Activated CD4-positive, alpha-beta T cell treated with anti-CD3 and anti-CD28 coated beads, Interleukin-2, amount 10 ng/mL, durations not matched to agents 7 days and 5 days (primary cell): ENCODE results near the gene DHX35. TPM values are rescaled to one million over a fixed set of nuclear protein-coding genes. Genes with fewer than 3 reads are reported as not detected.
A peak's percentile ranks its signal among the peaks of the same experiment; 100 is the strongest.
"Not testable (repeated sequence)": the region's sequence is repeated elsewhere in the genome, so short reads cannot be mapped to it uniquely, and the experiment has no call there.

Experiments used
- CTCF ChIA-PET: fragments of 350-600 bp; sonication (Branson Sonifier 250); formaldehyde crosslinking; loops from one replicate; lab custom pipeline; 2021; ENCODE audit warnings: antibody characterized with exemption; lab: Charles Lee
- POLR2A ChIA-PET: fragments of 350-600 bp; sonication (Branson Sonifier 250); formaldehyde crosslinking; loops from one replicate; lab custom pipeline; 2021; ENCODE audit warnings: antibody characterized with exemption; lab: Charles Lee
- DNase-seq: peaks from one replicate; pipeline ENCODE4 v3.0.0-alpha.2; 2020
- H3K27ac Mint-ChIP-seq: one replicate; pipeline ENCODE4 v1.8.0; 2021; ENCODE audit warnings: mild to moderate bottlenecking, moderate library complexity, mixed read lengths
- H3K27me3 Mint-ChIP-seq: one replicate; pipeline ENCODE4 v1.8.0; 2021; ENCODE audit warnings: mixed read lengths
- H3K36me3 Mint-ChIP-seq: one replicate; pipeline ENCODE4 v1.8.0; 2021; ENCODE audit warnings: low read depth, mixed read lengths
- H3K4me1 Mint-ChIP-seq: one replicate; pipeline ENCODE4 v1.8.0; 2021; ENCODE audit warnings: mixed read lengths
- H3K4me3 Mint-ChIP-seq: one replicate; pipeline ENCODE4 v1.8.0; 2021; ENCODE audit warnings: mild to moderate bottlenecking, moderate library complexity, mixed read lengths
- H3K9me3 Mint-ChIP-seq: one replicate; pipeline ENCODE4 v1.8.0; 2021; ENCODE audit warnings: mixed read lengths
- total RNA-seq, 2 experiments: library from RNA; stranded (reverse); gene quantifications; one replicate each; pipeline ENCODE4 v1.2.3, GENCODE V29; 2021

The DHX35 gene
- total RNA-seq, 2 experiments from 2014 or later = 8.8 to 10.3 TPM

GRCh38 chr20:38990728-38991127, 28.6 kb downstream of the DHX35 start:
- ChIA-PET POLR2A (no interaction called here), CTCF (interaction anchor here (1.2 to 2.2 kb wide), 2 partner anchors 9 to 16 kb away, joined by 3 to 7 read pairs; no protein-coding TSS in a partner anchor)
- Mint-ChIP-seq H3K27me3 (no peaks in the 10 kb centered on the region), H3K36me3 (peaks cover 29% of the 10 kb centered on the region), H3K4me3 (no peak overlapping the region), H3K9me3 (no peaks in the 10 kb centered on the region), H3K4me1 (peaks cover 17% of the 10 kb centered on the region), H3K27ac (no peak overlapping the region)
- DNase-seq = no peak

GRCh38 chr20:38991814-38992704, 29.9 kb downstream of the DHX35 start:
- Mint-ChIP-seq H3K4me3 (no peak overlapping the region), H3K4me1 (peaks cover 11% of the 10 kb centered on the region), H3K9me3 (no peaks in the 10 kb centered on the region), H3K27me3 (no peaks in the 10 kb centered on the region), H3K27ac (no peak overlapping the region), H3K36me3 (peaks cover 32% of the 10 kb centered on the region)
- POLR2A ChIA-PET = no interaction called here
- CTCF ChIA-PET = interaction anchor here (0.6 to 2.2 kb wide), 4 partner anchors 8 to 97 kb away, joined by 3 to 7 read pairs (median 4); no protein-coding TSS in a partner anchor
- no peak for DNase-seq

- H3K27me3 Mint-ChIP-seq = no peaks in the 10 kb centered on the region
- H3K9me3 Mint-ChIP-seq = no peaks in the 10 kb centered on the region
- peaks cover 17% of the 10 kb centered on the region for H3K4me1 Mint-ChIP-seq
- no peak for DNase-seq
- no peak overlapping the region for H3K4me3 Mint-ChIP-seq
- H3K27ac Mint-ChIP-seq = no peak overlapping the region
- ChIA-PET CTCF (interaction anchor here (0.6 to 2.0 kb wide), 4 partner anchors 9 to 1411 kb away, joined by 3 to 5 read pairs (median 4); no protein-coding TSS in a partner anchor), POLR2A (interaction anchor here (0.5 kb wide), 1 partner anchor 184 kb away, joined by 4 read pairs; no protein-coding TSS in a partner anchor)
- H3K36me3 Mint-ChIP-seq = peaks cover 27% of the 10 kb centered on the region
Measured at GRCh38 chr20:38995536-38996044, 33.4 kb downstream of the DHX35 start.

- Mint-ChIP-seq H3K36me3 (peaks cover 28% of the 10 kb centered on the region), H3K4me1 (peaks cover 17% of the 10 kb centered on the region)
- DNase-seq, H3K27me3 Mint-ChIP-seq, H3K4me3 Mint-ChIP-seq, H3K27ac Mint-ChIP-seq, H3K9me3 Mint-ChIP-seq: not testable (repeated sequence)
- ChIA-PET POLR2A (interaction anchor here (1.2 kb wide), 1 partner anchor 11 kb away, joined by 3 read pairs; no protein-coding TSS in a partner anchor), CTCF (interaction anchor here (1.1 to 2.0 kb wide), 3 partner anchors 8 to 351 kb away, joined by 3 to 4 read pairs (median 4); no protein-coding TSS in a partner anchor)
Measured at GRCh38 chr20:38996866-38997265, 34.7 kb downstream of the DHX35 start.

- peaks cover 31% of the 10 kb centered on the region for H3K36me3 Mint-ChIP-seq
- POLR2A ChIA-PET = interaction anchor here (1.1 kb wide), 1 partner anchor 24 kb away, joined by 3 read pairs; no protein-coding TSS in a partner anchor
- CTCF ChIA-PET = interaction anchor here (0.6 to 1.2 kb wide), 3 partner anchors 24 to 35 kb away, joined by 3 to 6 read pairs (median 4); no protein-coding TSS in a partner anchor
- H3K27me3 Mint-ChIP-seq = no peaks in the 10 kb centered on the region
- DNase-seq = peak; percentile 26
- H3K4me3 Mint-ChIP-seq = no peak overlapping the region
- peaks cover 17% of the 10 kb centered on the region for H3K4me1 Mint-ChIP-seq
- peak overlapping the region; percentile 1 for H3K27ac Mint-ChIP-seq
- H3K9me3 Mint-ChIP-seq = no peaks in the 10 kb centered on the region
Measured at GRCh38 chr20:38997622-38998021, 35.5 kb downstream of the DHX35 start.

GRCh38 chr20:38999217-38999616, 37.1 kb downstream of the DHX35 start:
- Mint-ChIP-seq H3K27me3 (no peaks in the 10 kb centered on the region), H3K27ac (no peak overlapping the region), H3K4me1 (peaks cover 21% of the 10 kb centered on the region), H3K9me3 (no peaks in the 10 kb centered on the region), H3K36me3 (peaks cover 43% of the 10 kb centered on the region), H3K4me3 (no peak overlapping the region)
- CTCF ChIA-PET = interaction anchor here (1.1 to 1.6 kb wide), 3 partner anchors 8 to 36 kb away, joined by 3 to 7 read pairs (median 4); no protein-coding TSS in a partner anchor
- POLR2A ChIA-PET = no interaction called here
- DNase-seq = no peak

- H3K4me1 Mint-ChIP-seq = peaks cover 29% of the 10 kb centered on the region
- no peak for DNase-seq
- peaks cover 43% of the 10 kb centered on the region for H3K36me3 Mint-ChIP-seq
- ChIA-PET CTCF (interaction anchor here (1.1 to 1.6 kb wide), 3 partner anchors 9 to 37 kb away, joined by 3 to 7 read pairs (median 4); no protein-coding TSS in a partner anchor), POLR2A (no interaction called here)
- no peak overlapping the region for H3K27ac Mint-ChIP-seq
- H3K27me3 Mint-ChIP-seq = no peaks in the 10 kb centered on the region
- no peak overlapping the region for H3K4me3 Mint-ChIP-seq
- H3K9me3 Mint-ChIP-seq = no peaks in the 10 kb centered on the region
Measured at GRCh38 chr20:38999965-39000910, 38.1 kb downstream of the DHX35 start.

GRCh38 chr20:39004508-39004907, 42.4 kb downstream of the DHX35 start:
- H3K9me3 Mint-ChIP-seq = no peaks in the 10 kb centered on the region
- peaks cover 28% of the 10 kb centered on the region for H3K4me1 Mint-ChIP-seq
- DNase-seq = peak; percentile 18
- H3K4me3 Mint-ChIP-seq = no peak overlapping the region
- ChIA-PET POLR2A (no interaction called here), CTCF (interaction anchor here (1.1 to 1.6 kb wide), 3 partner anchors 9 to 13 kb away, joined by 3 to 4 read pairs (median 4); no protein-coding TSS in a partner anchor)
- no peaks in the 10 kb centered on the region for H3K27me3 Mint-ChIP-seq
- peaks cover 50% of the 10 kb centered on the region for H3K36me3 Mint-ChIP-seq
- H3K27ac Mint-ChIP-seq = peak overlapping the region; percentile 46

GRCh38 chr20:39009348-39009747, 47.2 kb downstream of the DHX35 start:
- H3K9me3 Mint-ChIP-seq = no peaks in the 10 kb centered on the region
- no peak overlapping the region for H3K4me3 Mint-ChIP-seq
- H3K36me3 Mint-ChIP-seq = peaks cover 47% of the 10 kb centered on the region
- no peaks in the 10 kb centered on the region for H3K27me3 Mint-ChIP-seq
- DNase-seq = no peak
- POLR2A ChIA-PET = no interaction called here
- CTCF ChIA-PET = interaction anchor here (0.6 kb wide), 1 partner anchor 104 kb away, joined by 3 read pairs; no protein-coding TSS in a partner anchor
- no peak overlapping the region for H3K27ac Mint-ChIP-seq
- H3K4me1 Mint-ChIP-seq = peaks cover 24% of the 10 kb centered on the region

GRCh38 chr20:39010496-39010895, 48.4 kb downstream of the DHX35 start:
- no peak overlapping the region for H3K4me3 Mint-ChIP-seq
- H3K36me3 Mint-ChIP-seq = peaks cover 54% of the 10 kb centered on the region
- no peak for DNase-seq
- ChIA-PET CTCF (no interaction called here), POLR2A (no interaction called here)
- H3K27ac Mint-ChIP-seq = no peak overlapping the region
- H3K27me3 Mint-ChIP-seq = no peaks in the 10 kb centered on the region
- peaks cover 26% of the 10 kb centered on the region for H3K4me1 Mint-ChIP-seq
- H3K9me3 Mint-ChIP-seq = no peaks in the 10 kb centered on the region

GRCh38 chr20:39013662-39014109, 51.5 kb downstream of the DHX35 start:
- ChIA-PET CTCF (interaction anchor here (1.0 to 1.6 kb wide), 3 partner anchors 14 to 55 kb away, joined by 3 to 5 read pairs (median 4); no protein-coding TSS in a partner anchor), POLR2A (interaction anchor here (0.6 kb wide), 1 partner anchor 51 kb away, joined by 3 read pairs; the partner anchor contains the start of gene DHX35)
- H3K27ac Mint-ChIP-seq = no peak overlapping the region
- H3K36me3 Mint-ChIP-seq = peaks cover 65% of the 10 kb centered on the region
- H3K27me3 Mint-ChIP-seq = no peaks in the 10 kb centered on the region
- no peak overlapping the region for H3K4me3 Mint-ChIP-seq
- no peaks in the 10 kb centered on the region for H3K9me3 Mint-ChIP-seq
- peaks cover 28% of the 10 kb centered on the region for H3K4me1 Mint-ChIP-seq
- no peak for DNase-seq
